ENCODE results near the gene ANKRD40. TPM values are rescaled to one million over a fixed set of nuclear protein-coding genes. Genes with fewer than 3 reads are reported as not detected.

ANKRD40 gene
- 45.4 TPM for polyA plus RNA-seq (2013, experiment 1 of 2)
- 45.9 TPM for polyA plus RNA-seq (2013, experiment 2 of 2)

- no peak within 1 kb of the TSS for H2AK5ac ChIP-seq (ENCODE audit: low read depth, low read length)
- no peak within 1 kb of the TSS for H3K4ac ChIP-seq (ENCODE audit: low read length)
- no peaks in the 10 kb centered on the region for H3K27me3 ChIP-seq (ENCODE audit: control insufficient read depth in 3 of 3, insufficient read depth in 3 of 3, low read depth in 1 of 3, low read length in 3 of 3)
- peak within 1 kb of the TSS; percentile 92 for H2BK5ac ChIP-seq (ENCODE audit: low read length)
- H3K9ac ChIP-seq (ENCODE audit: low read depth, low read length, poor library complexity): peak within 1 kb of the TSS; percentile 93
- H4K91ac ChIP-seq (ENCODE audit: low read depth, low read length, poor library complexity): no peak within 1 kb of the TSS
- peak within 1 kb of the TSS; percentile 73 for H2BK120ac ChIP-seq (ENCODE audit: low read depth, low read length)
- peaks cover 1 to 9% of the 10 kb centered on the region in 2 donors for H3K4me1 ChIP-seq (ENCODE audit: control insufficient read depth in 2 of 2, insufficient read depth in 1 of 2, low read depth in 1 of 2, low read length in 2 of 2)
- H3K14ac ChIP-seq (ENCODE audit: low read length): peak within 1 kb of the TSS; percentile 78
- peak within 1 kb of the TSS; percentile 81 for H3K4me2 ChIP-seq (ENCODE audit: insufficient read depth, low read length, poor library complexity, severe bottlenecking)
- peak within 1 kb of the TSS; percentile 76 for H2BK15ac ChIP-seq (ENCODE audit: low read length)
- peak within 1 kb of the TSS; percentile 70 for H4K8ac ChIP-seq (ENCODE audit: low read depth, low read length)
- DNase-seq (ENCODE audit: low spot score): peak; percentile 72
- H2BK12ac ChIP-seq (ENCODE audit: low read length): no peak within 1 kb of the TSS
- peak within 1 kb of the TSS; percentile 98 for H3K18ac ChIP-seq (ENCODE audit: low read length)
- H3K36me3 ChIP-seq (replicated peaks in 1 of 2; ENCODE audit: control insufficient read depth in 2 of 2, insufficient read depth in 2 of 2, low read length in 2 of 2): peaks cover 8 to 34% of the 10 kb centered on the region in 2 donors
- peak within 1 kb of the TSS; percentile 40 for H3K23ac ChIP-seq (ENCODE audit: low read depth, low read length, poor library complexity)
- peak within 1 kb of the TSS; percentile 94 for H2AFZ ChIP-seq (ENCODE audit: low read length)
- whole genome bisulfite sequencing, 2 donors (ENCODE audit: extremely low coverage in 2 of 2, insufficient read length in 2 of 2, insufficient replicate concordance in 1 of 2): no CpG with 5 or more reads among the region's 74 CpGs
- H3K9me3 ChIP-seq (replicated peaks in 1 of 2; ENCODE audit: control insufficient read depth in 2 of 2, insufficient read depth in 1 of 2, low read depth in 1 of 2, low read length in 2 of 2): no peaks in the 10 kb centered on the region
- peak within 1 kb of the TSS; percentile 93 for H3K27ac ChIP-seq (replicated peaks; ENCODE audit: low read length)
- H3K4me3 ChIP-seq (ENCODE audit: low read length in 2 of 2): peak within 1 kb of the TSS; percentile 86 to 94
- no peaks in the 10 kb centered on the region for H3K79me1 ChIP-seq (ENCODE audit: low read depth, low read length)
Observed at GRCh38 chr17:50707289-50708049, at the start of gene ANKRD40. TSS of gene ANKRD40 (minus strand) at chr17:50707914. CDS start at chr17:50707654, 260 bp downstream.

- H3K4me1 ChIP-seq (ENCODE audit: control insufficient read depth in 2 of 2, insufficient read depth in 1 of 2, low read depth in 1 of 2, low read length in 2 of 2): no peaks in the 10 kb centered on the region
Observed at GRCh38 chr17:50754521-50754920, 46.8 kb upstream of the ANKRD40 start.

GRCh38 chr17:50749245-50749644, 41.5 kb upstream of the ANKRD40 start:
- H3K4me1 ChIP-seq (ENCODE audit: control insufficient read depth in 2 of 2, insufficient read depth in 1 of 2, low read depth in 1 of 2, low read length in 2 of 2): no peaks in the 10 kb centered on the region
- no CpG with 5 or more reads among the region's 6 CpGs for WGBS, 2 donors (ENCODE audit: extremely low coverage in 2 of 2, insufficient read length in 2 of 2, insufficient replicate concordance in 1 of 2)
- no peak overlapping the region for H3K9ac ChIP-seq (ENCODE audit: low read depth, low read length, poor library complexity)
- no peaks in the 10 kb centered on the region for H3K9me3 ChIP-seq (replicated peaks in 1 of 2; ENCODE audit: control insufficient read depth in 2 of 2, insufficient read depth in 1 of 2, low read depth in 1 of 2, low read length in 2 of 2)
- H2AK5ac ChIP-seq (ENCODE audit: low read depth, low read length): no peak overlapping the region
- no peak overlapping the region for H3K4me2 ChIP-seq (ENCODE audit: insufficient read depth, low read length, poor library complexity, severe bottlenecking)
- no peak overlapping the region for H2BK15ac ChIP-seq (ENCODE audit: low read length)
- no peak overlapping the region for H2AFZ ChIP-seq (ENCODE audit: low read length)
- no peak overlapping the region for H4K8ac ChIP-seq (ENCODE audit: low read depth, low read length)
- H3K14ac ChIP-seq (ENCODE audit: low read length): no peak overlapping the region
- peaks cover 35 to 100% of the 10 kb centered on the region in 2 donors for H3K36me3 ChIP-seq (replicated peaks in 1 of 2; ENCODE audit: control insufficient read depth in 2 of 2, insufficient read depth in 2 of 2, low read length in 2 of 2)
- H2BK120ac ChIP-seq (ENCODE audit: low read depth, low read length): no peak overlapping the region
- no peak overlapping the region for H3K4ac ChIP-seq (ENCODE audit: low read length)
- no peak overlapping the region for H4K91ac ChIP-seq (ENCODE audit: low read depth, low read length, poor library complexity)
- H3K27me3 ChIP-seq (ENCODE audit: control insufficient read depth in 3 of 3, insufficient read depth in 3 of 3, low read depth in 1 of 3, low read length in 3 of 3): no peaks in the 10 kb centered on the region
- H2BK5ac ChIP-seq (ENCODE audit: low read length): no peak overlapping the region
- no peak overlapping the region for H3K18ac ChIP-seq (ENCODE audit: low read length)
- no peak overlapping the region for H2BK12ac ChIP-seq (ENCODE audit: low read length)
- H3K23ac ChIP-seq (ENCODE audit: low read depth, low read length, poor library complexity): no peak overlapping the region
- no peak overlapping the region for H3K4me3 ChIP-seq (ENCODE audit: low read length in 2 of 2)
- no peaks in the 10 kb centered on the region for H3K79me1 ChIP-seq (ENCODE audit: low read depth, low read length)
- no peak for DNase-seq (ENCODE audit: low spot score)
- no peak overlapping the region for H3K27ac ChIP-seq (replicated peaks; ENCODE audit: low read length)

More at GRCh38 chr17:50754521-50754920, 46.8 kb upstream of the ANKRD40 start:
- Histone ChIP-seq H3K27ac (replicated peaks; ENCODE audit: low read length) (no peak overlapping the region), H4K8ac (ENCODE audit: low read depth, low read length) (no peak overlapping the region), H2AFZ (ENCODE audit: low read length) (no peak overlapping the region), H3K23ac (ENCODE audit: low read depth, low read length, poor library complexity) (no peak overlapping the region), H2AK5ac (ENCODE audit: low read depth, low read length) (no peak overlapping the region), H4K91ac (ENCODE audit: low read depth, low read length, poor library complexity) (no peak overlapping the region), H3K14ac (ENCODE audit: low read length) (no peak overlapping the region), H3K18ac (ENCODE audit: low read length) (no peak overlapping the region), H3K9me3 (replicated peaks in 1 of 2; ENCODE audit: control insufficient read depth in 2 of 2, insufficient read depth in 1 of 2, low read depth in 1 of 2, low read length in 2 of 2) (no peaks in the 10 kb centered on the region), H2BK12ac (ENCODE audit: low read length) (no peak overlapping the region), H3K9ac (ENCODE audit: low read depth, low read length, poor library complexity) (no peak overlapping the region), H2BK5ac (ENCODE audit: low read length) (no peak overlapping the region), H3K4me2 (ENCODE audit: insufficient read depth, low read length, poor library complexity, severe bottlenecking) (no peak overlapping the region), H3K4ac (ENCODE audit: low read length) (no peak overlapping the region), H2BK120ac (ENCODE audit: low read depth, low read length) (no peak overlapping the region), H3K4me3 (ENCODE audit: low read length in 2 of 2) (no peak overlapping the region), H3K79me1 (ENCODE audit: low read depth, low read length) (no peaks in the 10 kb centered on the region), H2BK15ac (ENCODE audit: low read length) (no peak overlapping the region), H3K27me3 (ENCODE audit: control insufficient read depth in 3 of 3, insufficient read depth in 3 of 3, low read depth in 1 of 3, low read length in 3 of 3) (no peaks in the 10 kb centered on the region), H3K36me3 (replicated peaks in 1 of 2; ENCODE audit: control insufficient read depth in 2 of 2, insufficient read depth in 2 of 2, low read length in 2 of 2) (peaks cover 15 to 69% of the 10 kb centered on the region in 2 donors)
- WGBS, 2 donors (ENCODE audit: extremely low coverage in 2 of 2, insufficient read length in 2 of 2, insufficient replicate concordance in 1 of 2): no CpG with 5 or more reads among the region's 2 CpGs
- no peak for DNase-seq (ENCODE audit: low spot score)

GRCh38 chr17:50745631-50746030, 37.9 kb upstream of the ANKRD40 start:
- Histone ChIP-seq H2AFZ (ENCODE audit: low read length) (no peak overlapping the region), H3K4ac (ENCODE audit: low read length) (no peak overlapping the region), H3K18ac (ENCODE audit: low read length) (no peak overlapping the region), H2BK12ac (ENCODE audit: low read length) (no peak overlapping the region), H2BK120ac (ENCODE audit: low read depth, low read length) (no peak overlapping the region), H3K9ac (ENCODE audit: low read depth, low read length, poor library complexity) (no peak overlapping the region), H4K8ac (ENCODE audit: low read depth, low read length) (no peak overlapping the region), H4K91ac (ENCODE audit: low read depth, low read length, poor library complexity) (no peak overlapping the region), H3K4me2 (ENCODE audit: insufficient read depth, low read length, poor library complexity, severe bottlenecking) (no peak overlapping the region), H2AK5ac (ENCODE audit: low read depth, low read length) (no peak overlapping the region), H3K79me1 (ENCODE audit: low read depth, low read length) (peaks cover 2% of the 10 kb centered on the region), H3K27me3 (ENCODE audit: control insufficient read depth in 3 of 3, insufficient read depth in 3 of 3, low read depth in 1 of 3, low read length in 3 of 3) (no peaks in the 10 kb centered on the region), H2BK15ac (ENCODE audit: low read length) (no peak overlapping the region), H3K27ac (replicated peaks; ENCODE audit: low read length) (no peak overlapping the region), H3K4me3 (ENCODE audit: low read length in 2 of 2) (no peak overlapping the region), H3K36me3 (replicated peaks in 1 of 2; ENCODE audit: control insufficient read depth in 2 of 2, insufficient read depth in 2 of 2, low read length in 2 of 2) (peaks cover 42 to 99% of the 10 kb centered on the region in 2 donors), H3K9me3 (replicated peaks in 1 of 2; ENCODE audit: control insufficient read depth in 2 of 2, insufficient read depth in 1 of 2, low read depth in 1 of 2, low read length in 2 of 2) (no peaks in the 10 kb centered on the region), H2BK5ac (ENCODE audit: low read length) (no peak overlapping the region), H3K23ac (ENCODE audit: low read depth, low read length, poor library complexity) (no peak overlapping the region), H3K4me1 (ENCODE audit: control insufficient read depth in 2 of 2, insufficient read depth in 1 of 2, low read depth in 1 of 2, low read length in 2 of 2) (no peaks in the 10 kb centered on the region), H3K14ac (ENCODE audit: low read length) (no peak overlapping the region)
- WGBS, 2 donors (ENCODE audit: extremely low coverage in 2 of 2, insufficient read length in 2 of 2, insufficient replicate concordance in 1 of 2): no CpG with 5 or more reads among the region's 12 CpGs
- no peak for DNase-seq (ENCODE audit: low spot score)

Measured in neuronal stem cell (in vitro differentiated cells).